Suppressor macrophage (primary cell): ENCODE measurements around the gene ZFAND3.

Source experiments
- DNase-seq, 4 experiments: peaks; one replicate each; pipeline ENCODE4 v3.0.0-alpha.2; 2020 to 2022

Gene ZFAND3

DNA sequence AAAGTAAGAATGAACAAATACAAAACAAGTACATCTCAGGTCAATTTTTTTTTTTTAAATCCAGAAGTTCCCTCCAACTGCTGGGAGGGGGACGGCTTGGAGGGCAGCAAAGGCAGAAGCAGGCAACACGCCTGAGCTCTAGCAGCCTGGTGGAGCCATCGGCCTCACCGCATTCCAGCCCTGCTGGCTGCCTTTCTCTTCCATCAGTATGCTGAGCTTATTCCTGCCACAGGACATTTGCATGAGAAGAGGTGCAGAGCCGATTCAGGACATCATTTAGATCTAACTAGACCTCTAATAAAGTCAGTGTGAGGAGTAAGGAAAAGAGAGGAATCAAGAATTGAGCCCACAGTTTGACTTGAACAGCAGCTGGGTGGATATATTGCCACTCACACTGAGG, 318.8 kb downstream of the ZFAND3 start:
- DNase-seq, result no peak

DNA sequence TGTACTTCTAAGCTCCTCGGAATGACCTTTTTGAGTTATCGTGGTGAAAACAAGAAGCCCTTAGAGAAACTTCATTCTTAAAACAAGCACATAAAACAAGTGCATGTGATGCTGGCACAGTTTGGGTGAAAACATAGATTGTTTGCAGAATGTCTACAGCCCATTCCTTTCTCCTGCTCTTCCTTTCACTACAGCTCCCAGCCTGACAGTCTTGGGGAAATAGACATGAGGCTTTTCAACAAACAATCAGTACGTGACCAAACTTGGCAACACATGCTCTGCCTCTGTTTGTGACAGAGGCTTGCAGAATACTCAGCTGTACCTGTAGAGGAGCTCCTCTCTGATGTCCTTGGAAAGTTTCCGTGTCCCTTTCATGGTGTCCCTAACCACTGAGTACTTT, 321.6 kb downstream of the ZFAND3 start:
- no peak for DNase-seq

DNA sequence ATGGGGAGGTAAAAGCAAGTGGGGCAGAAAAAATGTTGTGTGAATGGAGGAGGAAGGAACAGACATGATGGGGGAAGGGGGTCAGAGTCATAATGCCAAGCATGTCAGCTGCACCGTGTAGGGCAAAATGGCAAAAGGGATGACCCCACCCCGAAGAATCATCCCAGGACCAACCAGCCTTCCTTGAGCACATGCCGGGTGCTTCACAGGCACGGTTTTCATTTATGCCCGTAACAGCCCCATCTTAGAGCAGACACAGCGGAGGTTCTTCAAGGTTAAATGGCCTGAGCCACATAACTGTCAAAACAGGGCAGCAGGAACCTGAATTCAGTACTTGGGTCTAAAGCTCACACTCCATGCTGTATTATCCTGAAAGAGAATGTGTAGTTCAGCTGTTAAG, 322.2 kb downstream of the ZFAND3 start:
- DNase-seq, result no peak

DNA sequence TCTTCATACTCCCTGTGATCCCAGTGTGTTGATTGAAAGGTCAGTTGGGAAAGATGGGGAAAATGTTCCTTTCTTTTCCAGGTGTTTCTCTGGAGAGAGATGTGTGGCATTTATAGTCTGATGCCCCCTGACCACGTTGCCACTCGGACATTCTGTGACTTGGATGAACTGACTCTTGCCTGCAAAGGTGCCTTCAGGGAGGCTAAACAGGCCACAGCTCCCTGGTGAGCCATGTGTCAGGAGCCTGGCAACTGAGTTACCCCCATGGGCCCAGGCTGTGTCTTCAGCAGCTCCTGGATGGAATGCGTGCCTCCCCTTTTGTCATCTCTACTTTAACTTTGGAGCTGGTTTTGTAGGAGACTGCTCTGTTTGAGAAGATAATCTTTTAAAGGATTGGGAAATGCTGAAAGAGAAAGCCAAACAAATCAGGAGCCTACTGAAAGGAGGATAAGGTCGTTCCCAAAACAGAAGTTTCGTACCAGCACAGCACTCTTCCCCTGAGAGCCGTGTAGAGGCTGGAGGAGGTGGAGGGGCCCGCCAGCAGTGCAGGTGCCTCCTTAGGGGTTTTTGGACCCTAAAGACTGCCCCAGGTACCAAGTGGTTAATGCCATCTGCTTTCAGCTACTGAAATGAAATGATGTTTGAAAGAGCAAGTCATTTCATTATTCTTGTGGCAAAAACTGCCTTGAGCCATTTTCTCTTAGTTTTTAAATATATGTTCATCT, 322.8 kb downstream of the ZFAND3 start:
- DNase-seq, result no peak

DNA sequence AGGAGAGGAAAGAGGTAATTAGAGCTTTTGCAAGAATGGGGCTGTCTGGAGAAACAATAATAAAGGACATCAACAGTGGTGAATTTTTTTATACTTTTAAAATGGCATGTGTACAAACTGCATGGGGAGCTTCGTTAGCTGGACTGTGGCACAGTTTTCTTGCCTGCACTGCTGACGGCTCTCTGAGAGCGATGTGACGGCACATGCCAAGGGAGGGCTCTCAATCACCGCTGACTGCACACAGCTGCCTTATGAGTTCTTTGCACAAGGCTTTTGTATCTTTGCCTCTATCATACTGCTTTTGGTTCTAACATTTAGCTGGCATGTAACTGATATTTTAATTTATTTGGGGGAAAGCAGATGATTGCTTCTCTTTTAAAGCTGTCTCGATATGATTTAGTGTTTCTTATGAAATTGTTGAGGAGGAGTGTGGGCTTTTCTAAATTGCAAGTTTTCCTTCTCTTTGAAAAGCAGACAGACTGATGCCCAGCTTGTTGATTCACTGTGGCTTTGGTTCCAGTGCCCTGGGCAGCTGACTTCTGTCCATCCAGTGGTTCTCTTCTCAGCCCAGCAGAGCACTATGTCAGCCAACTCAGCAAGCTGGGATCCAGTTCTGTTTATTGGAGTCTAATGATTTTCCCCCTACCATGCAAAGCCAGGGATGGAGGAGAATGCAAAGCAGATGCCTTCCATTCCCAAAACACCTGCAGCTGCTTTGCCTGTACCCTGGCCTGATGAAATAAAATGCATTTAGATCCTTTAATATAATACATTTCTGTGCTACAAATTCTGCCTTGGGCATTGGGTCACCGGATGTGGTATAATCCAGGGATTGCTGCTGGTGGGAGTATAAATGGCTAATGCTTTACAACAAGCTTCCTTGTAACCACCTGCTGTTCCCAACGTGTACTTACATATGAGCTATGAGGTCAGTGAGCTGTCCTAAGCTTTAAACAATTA, 323.9 kb downstream of the ZFAND3 start:
- DNase-seq, result no peak

DNA sequence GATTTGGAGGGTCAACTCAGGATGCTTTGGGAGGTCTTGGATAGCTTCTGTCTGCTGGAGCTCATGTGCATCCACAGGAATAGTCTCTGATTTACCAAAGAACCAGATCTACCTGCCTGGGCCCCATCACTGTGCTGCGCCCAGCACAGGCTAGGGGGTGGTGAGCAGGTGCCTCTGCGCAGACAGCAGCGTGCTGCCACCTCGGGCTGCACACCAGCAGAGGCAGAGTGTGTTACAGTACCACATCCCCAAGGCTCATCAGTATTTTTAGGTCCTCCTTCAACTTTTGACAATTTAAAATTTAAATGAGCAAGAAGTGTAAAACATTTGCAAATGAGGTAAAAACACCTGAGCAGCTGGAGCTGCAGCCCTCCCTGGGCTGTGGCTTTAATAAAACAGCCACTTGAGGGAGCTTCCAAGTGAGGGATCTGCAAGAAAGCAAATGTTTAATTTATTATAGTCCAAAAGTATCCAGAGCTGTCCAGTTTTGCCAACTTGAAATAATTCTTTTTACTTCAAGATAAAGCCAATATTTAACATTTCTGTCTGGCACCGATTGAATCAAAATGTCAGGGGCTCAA, 324.9 kb downstream of the ZFAND3 start:
- DNase-seq, result no peak

DNA sequence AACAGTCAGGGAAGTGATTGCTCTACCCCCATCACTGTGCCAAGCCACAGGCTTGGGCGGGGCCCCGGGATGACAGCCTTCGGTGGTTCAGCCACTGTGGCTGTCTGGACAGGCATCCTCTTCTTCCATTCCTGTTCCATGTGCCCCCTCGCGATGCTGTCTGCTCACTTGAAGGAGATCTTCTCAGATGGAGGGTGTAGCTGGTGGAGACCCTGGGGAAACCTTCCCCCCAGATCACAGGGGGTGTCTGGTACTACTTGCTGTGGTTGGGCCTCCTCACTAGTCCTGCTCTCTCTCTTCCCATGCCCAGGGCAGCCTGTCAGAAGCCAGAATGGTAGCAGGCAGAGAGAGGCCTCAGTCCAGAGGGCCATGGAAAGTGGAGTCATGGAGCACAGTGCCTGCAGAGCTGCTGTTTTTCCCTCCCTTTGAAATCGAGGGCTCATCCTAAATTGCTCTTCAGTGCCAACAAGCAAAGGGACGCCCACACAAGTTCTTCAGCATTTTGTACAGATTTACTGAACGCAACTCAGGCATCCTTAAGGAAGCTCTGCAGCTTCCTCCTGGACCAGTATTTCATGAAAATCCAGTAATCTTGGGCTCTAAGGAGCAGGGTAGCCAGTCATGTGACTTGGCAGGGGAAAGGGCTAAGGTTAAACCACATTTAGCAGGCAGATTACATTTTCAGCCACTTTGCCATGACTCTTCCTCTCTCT, 326.6 kb downstream of the ZFAND3 start:
- DNase-seq, result no peak

DNA sequence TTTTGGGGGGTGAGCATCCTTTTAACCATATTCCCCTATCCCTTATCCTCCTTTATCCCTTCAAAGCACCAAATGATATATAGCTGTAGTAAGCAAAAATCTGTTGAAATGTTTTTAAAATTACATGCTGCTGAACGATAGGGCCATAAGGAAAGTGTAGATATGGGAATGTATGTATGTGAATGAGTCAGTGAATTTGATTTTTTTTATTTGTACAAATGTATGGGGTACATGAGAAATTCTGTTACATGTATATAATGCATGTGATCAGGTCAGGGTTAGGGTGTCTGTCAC, 327.2 kb downstream of the ZFAND3 start:
- DNase-seq, result no peak

DNA sequence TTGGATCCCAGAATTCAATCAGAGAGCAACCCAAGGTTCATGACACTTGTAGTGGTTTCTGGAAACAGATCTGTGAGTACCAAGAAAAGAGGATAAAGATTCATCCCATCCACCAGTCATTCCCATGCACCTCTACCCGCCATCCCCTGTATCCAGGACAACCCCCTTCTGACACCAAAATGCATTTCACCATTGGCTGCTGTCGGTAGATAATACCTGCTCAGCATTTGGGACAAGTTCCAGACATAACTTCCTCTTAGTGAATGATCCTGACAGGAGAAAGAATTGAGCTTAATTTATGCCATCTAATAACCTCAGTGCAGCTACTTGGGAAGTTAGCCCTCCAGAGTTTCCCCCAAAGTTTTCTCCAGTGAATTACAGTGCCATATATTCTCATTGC, 329.1 kb downstream of the ZFAND3 start:
- DNase-seq, result no peak

DNA sequence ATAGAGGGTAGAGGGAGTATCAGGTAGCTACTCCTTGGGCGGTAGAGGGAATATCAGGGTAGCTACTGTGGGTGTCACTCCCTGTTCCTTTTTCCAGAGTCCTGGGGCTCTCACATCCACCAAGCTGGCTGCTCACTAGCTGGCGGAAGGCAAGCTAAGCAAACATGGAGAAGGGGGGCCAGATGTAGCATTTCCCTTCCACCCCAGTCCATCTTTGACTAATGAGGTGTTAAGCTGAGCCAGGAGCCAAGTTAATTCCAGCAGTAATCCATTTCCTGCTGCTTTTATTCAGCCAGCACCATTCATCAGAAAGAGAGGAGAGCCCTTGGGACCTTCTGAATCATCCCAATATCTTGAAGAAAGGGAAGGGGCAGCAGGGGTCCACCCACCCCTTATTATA, 330.0 kb downstream of the ZFAND3 start:
- DNase-seq, result no peak

DNA sequence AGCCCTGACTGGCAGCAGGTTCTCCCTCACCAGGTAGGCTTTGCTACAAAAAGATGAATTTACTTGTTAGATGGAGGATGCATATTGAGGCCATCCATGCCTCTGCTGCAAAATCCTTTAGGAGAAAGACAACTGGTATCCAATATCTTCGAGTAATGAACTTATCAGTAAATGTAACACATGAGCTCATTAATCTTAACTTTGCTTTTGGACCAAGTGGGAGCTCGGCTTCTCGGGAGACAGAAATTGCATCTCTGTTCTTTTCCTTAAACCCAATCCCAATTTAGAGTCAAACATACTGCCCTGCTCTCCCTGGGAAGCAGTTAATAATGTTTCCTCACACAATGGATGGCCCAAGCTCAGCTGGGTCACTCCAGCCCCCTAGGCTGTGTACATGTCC, 330.5 kb downstream of the ZFAND3 start:
- DNase-seq, result no peak

DNA sequence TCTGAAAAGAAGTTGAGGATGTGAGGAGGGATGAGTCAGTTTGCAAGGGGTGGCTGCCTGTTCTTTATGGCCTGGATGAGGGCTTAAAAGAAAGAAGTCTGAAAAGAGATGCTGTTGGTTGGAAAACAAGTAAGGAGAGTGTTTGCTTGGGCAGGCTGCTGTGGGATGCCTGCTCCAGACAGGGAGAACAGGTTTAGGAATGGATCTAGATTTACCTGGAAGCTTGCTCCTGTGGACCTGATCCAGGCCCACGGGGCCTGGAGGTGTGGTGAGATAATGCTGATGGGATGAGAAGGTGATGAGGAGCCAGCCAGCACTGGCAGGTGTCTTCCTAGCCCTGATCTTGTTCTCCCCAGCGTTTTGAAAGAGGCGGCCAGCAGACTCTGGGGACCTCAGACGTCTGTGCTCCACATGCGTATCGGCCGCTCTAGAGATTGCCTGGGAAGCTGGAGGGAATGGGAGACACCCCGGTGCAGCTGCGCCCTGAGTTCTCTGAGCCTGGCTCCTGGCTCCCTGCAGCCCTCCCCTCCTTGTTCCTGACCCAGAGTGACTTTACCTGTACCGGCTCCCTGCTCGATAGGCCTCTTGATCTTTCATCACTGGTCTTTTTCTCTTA, 331.3 kb downstream of the ZFAND3 start:
- DNase-seq, result no peak

DNA sequence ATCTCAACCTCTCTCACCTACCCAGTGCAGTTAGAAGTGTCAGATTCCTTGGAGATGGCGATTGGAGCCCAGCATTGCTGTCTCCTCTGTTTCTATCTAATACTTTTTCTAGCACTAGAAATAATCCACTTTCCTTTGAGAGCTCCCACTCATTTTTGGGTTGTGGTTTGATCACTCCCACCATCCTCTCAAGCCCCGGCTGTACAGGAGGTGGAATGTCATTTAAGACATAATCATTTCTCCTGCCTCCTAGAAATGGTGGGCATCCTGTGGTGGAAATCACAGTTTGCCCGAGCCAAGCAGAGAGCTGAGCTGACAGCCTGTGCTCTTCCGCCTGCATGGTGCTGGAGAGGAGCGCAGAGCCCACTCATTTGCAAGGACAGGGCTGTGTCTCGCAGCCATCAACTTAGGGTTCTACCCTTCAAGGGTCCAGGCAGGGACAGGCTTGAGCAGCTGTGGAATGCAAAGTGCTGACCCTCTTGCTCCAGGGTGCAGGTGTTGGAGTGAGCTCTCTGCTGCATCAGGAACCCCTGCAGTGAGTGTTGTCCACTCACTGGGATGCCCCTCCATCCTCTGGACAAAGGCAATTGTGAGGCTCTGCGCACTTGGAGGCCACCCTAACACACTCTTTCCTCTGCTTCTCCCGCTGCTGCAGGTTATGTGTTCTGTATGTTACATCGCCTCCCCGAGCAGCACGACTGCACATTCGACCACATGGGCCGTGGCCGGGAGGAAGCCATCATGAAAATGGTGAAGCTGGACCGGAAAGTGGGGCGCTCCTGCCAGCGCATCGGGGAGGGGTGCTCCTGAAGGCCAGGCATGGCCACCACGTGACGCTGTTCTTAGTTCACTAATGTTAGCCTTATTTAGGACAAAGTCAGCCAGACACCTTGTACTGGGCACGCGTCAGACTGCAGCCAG, 332.3 kb downstream of the ZFAND3 start:
- no peak for DNase-seq

DNA sequence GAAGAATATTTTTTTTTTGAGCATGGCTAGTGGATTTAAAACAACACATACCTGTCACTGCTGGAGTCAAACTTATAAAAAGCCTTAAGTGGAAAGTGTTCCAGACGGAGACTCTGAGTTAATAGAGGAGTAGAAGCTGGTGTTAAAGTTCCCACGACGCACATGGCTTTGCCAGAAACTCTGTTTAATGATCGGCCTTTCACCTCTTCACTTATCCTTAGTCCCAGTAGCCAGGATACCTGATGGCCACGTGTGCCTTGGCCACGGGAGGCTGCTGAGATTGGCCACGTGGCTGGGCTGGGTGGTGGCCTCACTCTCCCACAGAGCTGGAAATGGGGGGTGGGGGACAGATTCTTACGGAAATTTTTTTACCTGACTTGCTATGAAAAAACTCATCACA, 333.1 kb downstream of the ZFAND3 start:
- no peak for DNase-seq

DNA sequence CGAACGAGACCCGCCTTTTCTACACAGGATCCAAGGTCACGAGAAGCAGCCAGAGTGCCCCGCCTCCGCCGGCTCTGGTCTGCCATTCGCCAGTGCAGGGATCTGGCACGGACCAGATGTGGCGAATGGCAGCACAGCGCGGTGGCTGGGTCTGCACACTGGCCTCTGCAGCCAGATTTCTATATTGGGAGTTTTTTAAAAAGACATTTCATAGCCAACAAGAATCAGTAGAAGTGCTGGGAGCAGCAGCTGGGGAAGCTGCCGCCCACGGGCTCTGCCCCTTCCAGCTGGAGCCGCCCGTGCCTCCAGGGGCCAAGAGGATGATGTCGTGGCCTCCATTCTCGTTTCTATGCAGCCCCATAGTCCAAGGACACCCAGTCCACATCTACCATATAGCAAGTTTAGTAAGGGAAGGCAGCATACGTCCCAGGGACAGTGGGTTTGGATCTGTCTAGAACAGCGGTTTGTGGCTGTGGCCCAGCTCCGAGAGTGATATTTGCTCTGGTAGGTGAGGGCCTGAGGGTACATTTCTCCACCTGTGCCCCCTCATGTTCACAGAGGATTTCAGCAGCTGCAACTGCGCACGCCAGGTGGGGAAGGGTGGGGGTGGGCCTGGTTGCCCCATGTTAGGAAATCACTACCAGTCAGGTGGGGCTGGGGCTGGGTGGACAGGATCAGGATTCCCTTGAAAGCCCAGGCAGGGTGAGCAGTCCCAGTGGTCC, 333.7 kb downstream of the ZFAND3 start:
- peak; percentile 7 to 52 (median 37) for DNase-seq

DNA sequence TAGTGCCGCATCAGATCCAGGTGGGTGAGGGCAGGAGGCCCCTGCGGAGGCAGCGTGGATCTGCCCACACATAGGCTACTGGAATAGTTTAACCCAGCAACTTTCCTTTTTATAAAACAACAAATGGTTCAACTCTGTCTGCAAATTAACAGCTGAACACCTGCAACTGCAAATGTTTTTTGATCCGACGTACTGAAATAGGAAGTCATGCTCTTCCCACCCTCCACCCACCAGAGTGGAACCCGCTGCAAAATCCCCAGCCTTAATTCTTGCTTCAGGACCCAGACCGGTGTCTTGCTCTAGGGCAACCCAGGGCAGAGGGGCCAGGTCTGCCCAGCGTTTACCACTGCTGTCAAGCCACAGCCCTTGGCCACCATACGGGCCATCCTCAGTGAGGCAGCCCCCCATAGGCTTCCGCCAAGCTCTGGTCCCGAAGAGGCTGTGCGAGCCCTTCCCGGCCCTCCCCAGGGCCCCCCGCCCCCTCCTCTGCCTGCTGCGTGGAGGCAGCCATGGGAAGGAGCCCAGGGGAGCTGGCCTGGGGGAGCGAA, 334.3 kb downstream of the ZFAND3 start:
- peak; percentile 6 to 56 (median 42) for DNase-seq

DNA sequence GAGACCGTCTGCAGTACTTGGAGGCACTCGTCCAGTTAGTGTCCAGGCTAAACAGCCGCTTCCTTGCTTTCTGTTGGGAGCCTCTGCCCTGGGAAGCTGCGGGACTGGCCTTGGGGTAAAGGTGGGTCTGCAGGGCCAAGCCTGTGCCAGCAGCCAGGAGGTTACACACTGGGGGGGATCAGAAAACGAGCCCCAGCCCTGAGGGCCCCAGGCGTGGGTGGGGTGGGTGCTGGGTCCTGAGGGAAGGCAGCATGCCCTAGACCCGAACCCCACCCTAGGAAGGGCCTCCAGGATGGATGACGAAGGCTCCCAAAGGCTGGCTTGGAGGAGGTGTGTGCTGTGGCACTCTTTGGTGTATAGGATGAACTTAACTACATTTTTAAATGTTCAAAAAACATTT, 335.2 kb downstream of the ZFAND3 start:
- no peak for DNase-seq

DNA sequence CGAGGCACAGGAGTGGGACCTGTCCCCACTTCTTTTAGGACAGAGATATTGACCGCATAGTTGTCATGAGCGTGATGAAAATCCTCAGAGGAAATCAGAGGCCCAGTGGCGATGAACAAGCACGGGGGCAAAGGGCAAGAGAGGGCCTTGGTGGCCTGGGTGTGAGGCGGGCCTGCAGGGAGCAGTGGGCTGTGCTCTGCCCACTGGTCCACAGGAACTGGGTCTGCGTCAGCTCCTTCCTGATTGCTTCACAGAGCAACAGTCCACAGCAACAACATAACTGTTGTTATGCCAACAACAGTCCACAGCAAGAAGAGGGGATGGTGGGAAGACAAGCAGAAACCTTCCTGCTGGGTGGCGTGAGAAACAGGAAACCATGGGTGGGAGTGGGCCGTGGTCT, 335.6 kb downstream of the ZFAND3 start:
- peak; percentile 80 to 93 (median 84) for DNase-seq

DNA sequence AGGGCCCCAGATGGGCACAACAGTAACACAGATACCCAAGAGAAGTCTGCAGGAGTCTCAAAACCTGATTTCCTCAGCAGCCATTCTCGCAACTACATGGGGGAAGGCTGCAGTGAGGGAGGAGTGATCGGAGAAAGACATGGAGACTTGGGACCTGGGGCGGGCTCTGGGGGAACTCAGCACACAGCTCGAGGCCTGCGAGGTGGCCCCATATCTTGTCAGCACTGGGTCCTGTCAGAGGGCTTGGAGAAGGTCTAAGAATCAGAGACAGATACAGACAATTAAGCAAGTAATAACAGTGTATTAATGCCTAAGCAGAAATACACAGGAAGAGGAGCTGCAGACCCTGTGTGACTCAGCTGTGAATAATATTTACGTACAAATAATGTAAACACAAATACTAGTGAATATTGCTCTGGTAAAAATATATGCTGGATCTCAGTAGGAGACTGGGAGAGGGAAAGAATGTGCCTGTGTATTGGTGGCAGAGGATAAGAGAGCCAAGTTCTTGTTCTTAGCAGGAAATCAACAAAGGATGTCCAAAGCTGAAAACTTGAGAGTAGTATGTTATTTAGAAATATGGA, 336.2 kb downstream of the ZFAND3 start:
- peak in 1 of 4 experiments; percentile 12 for DNase-seq
